DOHH2 (cell line): ENCODE measurements around the gene GIGYF2.
A peak's percentile ranks its signal among the peaks of the same experiment; 100 is the strongest.

Experiments used
- H3F3A ChIP-seq: fragments of 200-600 bp; sonication (generic), shearing (Covaris generic); 2 replicates; pipeline ENCODE4 v1.6.0; 2016; ENCODE audit warnings: antibody characterized with exemption, mild to moderate bottlenecking; ENCODE audit not compliant: control insufficient read depth, insufficient read depth
- H3K27ac ChIP-seq: fragments of 200-600 bp; sonication (generic); 2 replicates; pipeline ENCODE4 v1.5.1; 2014; ENCODE audit warnings: low read depth, mild to moderate bottlenecking, low read length, moderate library complexity
- H3K27me3 ChIP-seq: fragments of 200-600 bp; sonication (generic); 2 replicates; pipeline ENCODE4 v1.6.1; 2014; ENCODE audit warnings: mild to moderate bottlenecking, low read length, mixed read lengths; ENCODE audit not compliant: control insufficient read depth
- H3K36me3 ChIP-seq: fragments of 200-600 bp; sonication (generic); 2 replicates; pipeline ENCODE4 v1.6.1; 2014; ENCODE audit warnings: mild to moderate bottlenecking, low read length, moderate library complexity, mixed read lengths; ENCODE audit not compliant: control insufficient read depth
- H3K4me1 ChIP-seq: fragments of 200-600 bp; sonication (generic); 2 replicates; pipeline ENCODE4 v1.6.1; 2014; ENCODE audit warnings: mild to moderate bottlenecking, low read length, mixed read lengths; ENCODE audit not compliant: control insufficient read depth
- H3K4me2 ChIP-seq: fragments of 200-600 bp; sonication (generic); 2 replicates; pipeline ENCODE4 v1.6.0; 2014; ENCODE audit warnings: mild to moderate bottlenecking, low read length, moderate library complexity
- H3K4me3 ChIP-seq: fragments of 200-600 bp; sonication (generic); 2 replicates; pipeline ENCODE4 v1.5.1; 2014; ENCODE audit warnings: mild to moderate bottlenecking, low read length, mixed read lengths
- H3K79me2 ChIP-seq: fragments of 200-600 bp; sonication (generic); 2 replicates; pipeline ENCODE4 v1.6.1; 2014; ENCODE audit warnings: mild to moderate bottlenecking, low read length, mixed read lengths; ENCODE audit not compliant: control insufficient read depth
- H3K9me2 ChIP-seq: fragments of 200-600 bp; sonication (generic); replicated peaks from 2 replicates; pipeline ENCODE4 v1.6.1; 2014; ENCODE audit warnings: mild to moderate bottlenecking, low read length, mixed read lengths; ENCODE audit not compliant: control insufficient read depth
- H3K9me3 ChIP-seq: fragments of 200-600 bp; sonication (generic); 2 replicates; pipeline ENCODE4 v1.6.1; 2014; ENCODE audit warnings: antibody characterized with exemption, low read length, mixed read lengths; ENCODE audit not compliant: control insufficient read depth, insufficient read depth
- H4K20me1 ChIP-seq: fragments of 200-600 bp; sonication (generic); 2 replicates; pipeline ENCODE4 v1.6.0; 2014; ENCODE audit warnings: low read depth, mild to moderate bottlenecking, antibody characterized with exemption, low read length, moderate library complexity; ENCODE audit not compliant: control insufficient read depth, insufficient read depth
- CTCF ChIP-seq: fragments of 200-600 bp; sonication (generic); IDR thresholded peaks from one replicate; pipeline ENCODE4 v1.5.1; 2014; ENCODE audit warnings: antibody characterized with exemption, mild to moderate bottlenecking, low read depth, low read length; ENCODE audit not compliant: poor library complexity, severe bottlenecking
- EZH2phosphoT487 ChIP-seq: fragments of 200-600 bp; sonication (generic); IDR thresholded peaks from 2 replicates; pipeline ENCODE4 v1.6.1; 2017; ENCODE audit warnings: borderline replicate concordance, mild to moderate bottlenecking, antibody characterized with exemption, low read length, moderate library complexity, mixed read lengths

Gene GIGYF2

GRCh38 chr2:232697059-232697806 lies at the start of gene GIGYF2:
GIGYF2 (plus strand) TSS chr2:232697331; CDS start chr2:232735198, 37,867 bp downstream.
- peak within 1 kb of the TSS; percentile 42 for H3K27ac ChIP-seq

GRCh38 chr2:232649033-232649432 lies 48.1 kb upstream of the GIGYF2 start:
- no peaks in the 10 kb centered on the region for H3K4me1 ChIP-seq
- no peaks in the 10 kb centered on the region for H3K79me2 ChIP-seq
- H3K27me3 ChIP-seq: no peaks in the 10 kb centered on the region
- no peaks in the 10 kb centered on the region for H3K36me3 ChIP-seq
- H3K9me2 ChIP-seq: no peaks in the 10 kb centered on the region
- H3K4me2 ChIP-seq: no peak overlapping the region
- H3F3A ChIP-seq: no peaks in the 10 kb centered on the region
- H3K9me3 ChIP-seq: no peaks in the 10 kb centered on the region
- H3K27ac ChIP-seq: no peak overlapping the region
- no peak overlapping the region for H3K4me3 ChIP-seq
- no peaks in the 10 kb centered on the region for H4K20me1 ChIP-seq
- TF ChIP-seq CTCF (no peak), EZH2phosphoT487 (no peak)

More at GRCh38 chr2:232697059-232697806, at the start of gene GIGYF2:
- no peaks in the 10 kb centered on the region for H3F3A ChIP-seq
- peak within 1 kb of the TSS; percentile 91 for H3K4me3 ChIP-seq
- peaks cover 33% of the 10 kb centered on the region for H3K36me3 ChIP-seq
- H3K4me1 ChIP-seq: peaks cover 28% of the 10 kb centered on the region
- H3K4me2 ChIP-seq: peak within 1 kb of the TSS; percentile 88
- H3K79me2 ChIP-seq: peaks cover 50% of the 10 kb centered on the region
- TF ChIP-seq EZH2phosphoT487 (no peak), CTCF (no peak)
- H4K20me1 ChIP-seq: peaks cover 8% of the 10 kb centered on the region; the same call in 1 of the 2 replicates
- peaks cover 4% of the 10 kb centered on the region; the same call in 1 of the 2 replicates for H3K27me3 ChIP-seq
- H3K9me2 ChIP-seq: no peaks in the 10 kb centered on the region
- H3K9me3 ChIP-seq: no peaks in the 10 kb centered on the region

GRCh38 chr2:232652505-232652851 lies 44.7 kb upstream of the GIGYF2 start:
- H3K79me2 ChIP-seq: no peaks in the 10 kb centered on the region

More at GRCh38 chr2:232652505-232652851, 44.7 kb upstream of the GIGYF2 start:
- Histone ChIP-seq H3K9me3 (no peaks in the 10 kb centered on the region), H3K27ac (no peak overlapping the region), H3K4me3 (no peak overlapping the region), H3K4me2 (no peak overlapping the region), H3K27me3 (no peaks in the 10 kb centered on the region), H4K20me1 (no peaks in the 10 kb centered on the region), H3F3A (no peaks in the 10 kb centered on the region), H3K9me2 (no peaks in the 10 kb centered on the region), H3K4me1 (no peaks in the 10 kb centered on the region), H3K36me3 (no peaks in the 10 kb centered on the region)
- TF ChIP-seq CTCF: no peak
- no peak for TF ChIP-seq EZH2phosphoT487
